GM23248 (cell line): ENCODE measurements around the gene RRBP1. TPM values are rescaled to one million over a fixed set of nuclear protein-coding genes. Genes with fewer than 3 reads are reported as not detected.

ENCODE experiments used
- DNase-seq: peaks from one replicate; pipeline ENCODE4 v3.0.0-alpha.2; 2015
- H2AFZ ChIP-seq: fragments of 200-600 bp; sonication (generic); 2 replicates; pipeline ENCODE4 v1.6.1; 2016; ENCODE audit warnings: antibody characterized with exemption
- H3F3A ChIP-seq: fragments of 200-600 bp; sonication (generic); 2 replicates; pipeline ENCODE4 v1.6.1; 2016; ENCODE audit warnings: mild to moderate bottlenecking, antibody characterized with exemption, mixed run types; ENCODE audit not compliant: insufficient read depth
- H3K27ac ChIP-seq: fragments of 200-600 bp; sonication (generic); 2 replicates; pipeline ENCODE4 v1.5.1; 2016; ENCODE audit warnings: mild to moderate bottlenecking
- H3K27me3 ChIP-seq: fragments of 200-600 bp; sonication (generic); replicated peaks from 2 replicates; pipeline ENCODE4 v1.6.1; 2016; ENCODE audit warnings: mild to moderate bottlenecking; ENCODE audit not compliant: insufficient read depth
- H3K36me3 ChIP-seq: fragments of 200-600 bp; sonication (generic); 2 replicates; pipeline ENCODE4 v1.6.1; 2016; ENCODE audit warnings: low read depth, mild to moderate bottlenecking
- H3K4me1 ChIP-seq: fragments of 200-600 bp; sonication (generic); 2 replicates; pipeline ENCODE4 v1.6.1; 2016; ENCODE audit warnings: mild to moderate bottlenecking; ENCODE audit not compliant: insufficient read depth
- H3K4me2 ChIP-seq: fragments of 200-600 bp; sonication (generic); one replicate; pipeline ENCODE4 v1.6.1; 2016; ENCODE audit warnings: mild to moderate bottlenecking; ENCODE audit not compliant: unreplicated experiment
- H3K4me3 ChIP-seq: fragments of 200-600 bp; sonication (generic); 2 replicates; pipeline ENCODE4 v1.5.1; 2016; ENCODE audit warnings: mild to moderate bottlenecking
- H3K79me2 ChIP-seq: fragments of 200-600 bp; sonication (generic); 2 replicates; pipeline ENCODE4 v1.6.1; 2016; ENCODE audit warnings: mild to moderate bottlenecking; ENCODE audit not compliant: insufficient read depth
- H3K9ac ChIP-seq: fragments of 200-600 bp; sonication (generic); 2 replicates; pipeline ENCODE4 v1.6.1; 2016; ENCODE audit warnings: mild to moderate bottlenecking
- H3K9me2 ChIP-seq: fragments of 200-600 bp; sonication (generic); 2 replicates; pipeline ENCODE4 v1.6.1; 2016; ENCODE audit warnings: mixed run types, mild to moderate bottlenecking, moderate library complexity; ENCODE audit not compliant: insufficient read depth
- H3K9me3 ChIP-seq: fragments of 200-600 bp; sonication (generic); one replicate; pipeline ENCODE4 v1.6.1; 2017; ENCODE audit warnings: low read depth
- H4K20me1 ChIP-seq: fragments of 200-600 bp; sonication (generic); 2 replicates; pipeline ENCODE4 v1.6.0; 2016; ENCODE audit not compliant: insufficient read depth
- EZH2 ChIP-seq: fragments of 200-600 bp; sonication (generic); IDR thresholded peaks from 2 replicates; pipeline ENCODE4 v1.6.1; 2018; ENCODE audit warnings: antibody characterized with exemption, mild to moderate bottlenecking; ENCODE audit not compliant: insufficient read depth, poor library complexity, severe bottlenecking
- EZH2phosphoT487 ChIP-seq: fragments of 200-600 bp; sonication (generic); IDR thresholded peaks from 2 replicates; pipeline ENCODE4 v1.6.1; 2018; ENCODE audit warnings: antibody characterized with exemption, moderate library complexity, mild to moderate bottlenecking, low read depth; ENCODE audit not compliant: insufficient read depth
- WGBS, 2 experiments: methylation state at CpG; one replicate each; pipeline ENCODE4 v1.1.6; 2015 to 2017; ENCODE audit warnings: low lambda C conversion rate in 2 of 2, low coverage in 1 of 2; ENCODE audit errors: missing lambda C conversion rate in 2 of 2; 5-methylcytosine and 5-hydroxymethylcytosine counted together
- in situ Hi-C: fragments of 300-500 bp; cut with MboI; formaldehyde crosslinking; loops from 2 replicates; pipeline ENCODE4 v1.15.0; 2020
- polyA plus RNA-seq: library from polyadenylated mRNA; unstranded; fragments of >200 nt; fragmentation: Nextera tagmentation; extraction: Ambion mirVana; gene quantifications from 2 replicates; pipeline ENCODE4 v1.2.1, GENCODE V29; 2016
- total RNA-seq: library from RNA; depleted of rRNA; stranded (reverse); fragments of >200 nt; shearing (Covaris generic); gene quantifications from 2 replicates; pipeline ENCODE4 v1.2.3, GENCODE V29; 2014

The RRBP1 gene
- total and polyA plus RNA-seq, 2 experiments from 2014 or later: 127 to 182 TPM

DNA sequence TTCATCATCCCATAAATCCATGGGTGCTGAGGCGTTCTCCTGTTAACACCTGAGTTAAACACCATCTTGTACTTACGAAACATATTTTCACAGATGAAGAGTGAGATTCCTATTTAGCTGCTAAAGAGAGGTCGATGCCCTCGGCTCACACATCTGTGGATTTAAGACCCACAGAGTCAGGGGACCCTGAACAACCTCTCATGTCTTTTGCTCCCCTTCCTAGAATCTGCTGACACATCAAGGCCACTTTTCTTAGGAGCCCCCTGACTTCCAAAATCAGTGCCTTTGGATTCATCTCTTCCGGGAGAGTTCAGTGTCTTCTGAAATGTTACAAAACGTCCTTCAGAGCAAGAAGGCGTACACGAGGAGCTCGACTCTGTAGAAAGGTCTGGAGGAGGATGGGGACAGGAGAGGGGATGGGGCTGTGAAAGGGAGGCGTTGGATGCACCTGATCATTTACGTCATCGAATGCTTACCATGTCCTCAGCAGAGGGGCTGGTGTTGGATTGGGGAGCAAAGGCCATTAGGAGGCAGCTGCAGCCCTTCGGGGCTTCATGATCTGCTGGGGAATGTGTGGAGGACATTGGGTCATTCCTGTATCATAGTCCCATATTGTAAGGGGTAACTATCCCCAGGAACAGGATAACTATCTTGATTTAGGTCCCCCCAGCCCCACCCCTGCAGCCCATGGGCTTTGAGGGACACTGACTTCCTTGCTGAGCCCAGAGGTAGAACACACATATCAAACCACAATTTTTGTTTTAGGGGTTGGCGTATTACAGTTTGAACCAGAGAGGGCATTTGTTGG lies 40.7 kb upstream of the RRBP1 start:
- TF ChIP-seq EZH2: no peak
- no peak for TF ChIP-seq EZH2phosphoT487
- WGBS, 2 experiments: 47 to 52% methylated on average over 14 of the region's 14 CpGs

DNA sequence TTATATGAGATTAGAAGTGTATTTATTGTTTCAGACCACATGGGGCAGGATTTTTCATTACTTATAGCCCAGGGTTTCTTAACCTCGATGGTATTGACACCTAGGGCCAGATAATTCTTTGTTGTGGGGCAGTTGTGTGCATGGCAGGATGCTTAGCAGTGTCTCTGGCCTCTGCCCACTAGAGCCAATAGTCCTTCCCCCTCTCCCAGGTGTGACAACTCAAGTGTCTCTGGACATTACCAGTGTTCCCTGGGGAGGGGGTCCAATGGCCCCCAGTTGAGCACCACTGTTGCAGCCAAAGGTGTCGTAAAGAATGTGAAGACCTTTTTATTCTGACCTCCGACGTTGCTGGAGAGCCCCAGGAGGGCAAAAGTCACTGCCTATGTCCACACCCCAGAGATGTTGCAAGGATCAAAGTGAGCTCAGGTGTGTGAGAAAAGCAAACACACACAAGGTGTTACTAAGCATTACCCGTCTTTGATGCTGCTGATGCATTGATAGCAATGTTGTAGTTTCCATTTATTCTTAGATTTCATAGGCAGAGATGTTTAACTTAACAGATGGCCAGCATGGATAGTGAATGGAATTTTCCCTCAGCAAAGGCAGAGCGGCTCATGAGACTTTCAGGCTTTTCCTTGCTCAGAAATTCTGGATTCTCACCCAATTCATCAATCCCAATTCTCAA lies 39.9 kb upstream of the RRBP1 start:
- no peaks in the 10 kb centered on the region for H3K79me2 ChIP-seq
- no peaks in the 10 kb centered on the region for H4K20me1 ChIP-seq
- no peaks in the 10 kb centered on the region for H3K4me1 ChIP-seq
- no peaks in the 10 kb centered on the region for H3F3A ChIP-seq
- H3K4me2 ChIP-seq: no peak overlapping the region
- no peak overlapping the region for H3K9ac ChIP-seq
- DNase-seq: peak; percentile 21
- 25 to 34% methylated on average over 6 of the region's 6 CpGs for WGBS, 2 experiments
- peaks cover 26% of the 10 kb centered on the region for H3K27me3 ChIP-seq
- no peak overlapping the region for H3K27ac ChIP-seq
- no peak for TF ChIP-seq EZH2
- no peak for TF ChIP-seq EZH2phosphoT487
- in situ Hi-C loops: no loop called here
- no peak overlapping the region for H2AFZ ChIP-seq
- no peaks in the 10 kb centered on the region for H3K9me2 ChIP-seq
- H3K9me3 ChIP-seq: no peaks in the 10 kb centered on the region
- H3K4me3 ChIP-seq: no peak overlapping the region
- no peaks in the 10 kb centered on the region for H3K36me3 ChIP-seq

More for the DNA sequence above, 40.7 kb upstream of the RRBP1 start:
- no peaks in the 10 kb centered on the region for H3K9me2 ChIP-seq
- no peak overlapping the region for H3K4me2 ChIP-seq
- in situ Hi-C loops: no loop called here
- no peak overlapping the region for H3K9ac ChIP-seq
- no peaks in the 10 kb centered on the region for H3K4me1 ChIP-seq
- H3K27ac ChIP-seq: no peak overlapping the region
- no peaks in the 10 kb centered on the region for H4K20me1 ChIP-seq
- H3K79me2 ChIP-seq: no peaks in the 10 kb centered on the region
- H3K9me3 ChIP-seq: no peaks in the 10 kb centered on the region
- H3K4me3 ChIP-seq: no peak overlapping the region
- no peak overlapping the region for H2AFZ ChIP-seq
- H3K27me3 ChIP-seq: peaks cover 29% of the 10 kb centered on the region
- H3K36me3 ChIP-seq: no peaks in the 10 kb centered on the region
- H3F3A ChIP-seq: no peaks in the 10 kb centered on the region
- DNase-seq: no peak

DNA sequence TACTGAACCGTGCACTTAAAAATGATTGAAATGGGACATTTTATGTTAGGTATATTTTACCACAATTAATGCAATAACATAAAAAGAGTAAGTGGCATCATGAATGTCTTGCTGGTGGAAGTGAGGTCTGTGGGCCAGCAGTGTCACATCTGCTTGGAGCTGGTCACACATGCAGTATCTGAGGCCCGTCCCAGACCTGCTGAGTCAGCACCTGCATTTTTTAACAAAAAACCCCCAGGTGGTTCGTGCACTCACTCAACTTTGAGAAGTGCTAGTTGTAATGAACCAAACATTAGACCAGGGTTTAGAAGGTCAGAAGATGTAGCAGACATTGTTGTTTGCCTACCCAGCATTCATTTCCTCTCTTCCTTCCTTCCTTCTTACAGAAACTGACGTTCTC lies 38.7 kb upstream of the RRBP1 start:
- no peak overlapping the region for H2AFZ ChIP-seq
- H3K27me3 ChIP-seq: peaks cover 19% of the 10 kb centered on the region
- in situ Hi-C loops: no loop called here
- H3K4me3 ChIP-seq: no peak overlapping the region
- H4K20me1 ChIP-seq: no peaks in the 10 kb centered on the region
- H3K4me2 ChIP-seq: no peak overlapping the region
- H3K9ac ChIP-seq: no peak overlapping the region
- TF ChIP-seq EZH2 (no peak), EZH2phosphoT487 (no peak)
- no peak for DNase-seq
- H3K9me2 ChIP-seq: no peaks in the 10 kb centered on the region
- no peaks in the 10 kb centered on the region for H3K4me1 ChIP-seq
- H3K27ac ChIP-seq: no peak overlapping the region
- H3F3A ChIP-seq: no peaks in the 10 kb centered on the region
- no peaks in the 10 kb centered on the region for H3K79me2 ChIP-seq
- H3K9me3 ChIP-seq: no peaks in the 10 kb centered on the region
- 50 to 51% methylated on average over 4 of the region's 4 CpGs for WGBS, 2 experiments
- no peaks in the 10 kb centered on the region for H3K36me3 ChIP-seq

DNA sequence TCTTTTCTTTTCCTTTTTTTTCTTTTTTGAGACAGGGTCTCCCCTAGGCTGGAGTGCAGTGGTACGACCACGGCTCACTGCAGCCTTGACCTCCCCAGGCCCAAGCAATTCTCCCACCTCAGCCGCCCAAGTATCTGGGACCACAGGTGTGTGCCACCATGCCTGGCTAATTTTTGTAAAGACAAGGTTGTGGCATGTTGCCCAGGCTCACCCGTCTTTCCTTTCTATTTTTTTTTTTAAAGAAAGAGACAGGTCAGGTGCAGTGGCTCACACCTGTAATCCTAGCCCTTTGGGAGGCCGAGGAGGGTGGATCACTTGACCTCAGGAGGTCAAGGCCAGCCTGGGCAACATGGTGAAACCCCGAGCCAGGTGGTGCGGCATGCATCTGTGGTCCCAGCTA lies 34.3 kb upstream of the RRBP1 start:
- TF ChIP-seq EZH2: no peak
- no peak for TF ChIP-seq EZH2phosphoT487
- WGBS, 2 experiments: 62 to 72% methylated on average over 7 of the region's 7 CpGs
- no peak for DNase-seq

More for the DNA sequence above, 34.3 kb upstream of the RRBP1 start:
- no peak overlapping the region for H3K27ac ChIP-seq
- H3K4me1 ChIP-seq: no peaks in the 10 kb centered on the region; the same call in 1 of the 2 replicates
- in situ Hi-C loops: no loop called here
- H3K36me3 ChIP-seq: no peaks in the 10 kb centered on the region
- H3K9me3 ChIP-seq: no peaks in the 10 kb centered on the region
- no peak overlapping the region for H2AFZ ChIP-seq
- no peak overlapping the region for H3K4me3 ChIP-seq
- H3F3A ChIP-seq: no peaks in the 10 kb centered on the region
- peaks cover 6% of the 10 kb centered on the region; the same call in 1 of the 2 replicates for H3K27me3 ChIP-seq
- no peaks in the 10 kb centered on the region for H4K20me1 ChIP-seq
- no peak overlapping the region for H3K4me2 ChIP-seq
- no peaks in the 10 kb centered on the region for H3K79me2 ChIP-seq
- no peaks in the 10 kb centered on the region for H3K9me2 ChIP-seq
- no peak overlapping the region for H3K9ac ChIP-seq
